ENCODE measurements around the gene BOC.

The BOC gene

GRCh38 chr3:113227146-113227545 lies 15.8 kb downstream of the BOC start:
- DNase-seq = no peak

- DNase-seq = no peak
Measured at GRCh38 chr3:113228498-113229286, 17.3 kb downstream of the BOC start.

GRCh38 chr3:113231391-113231790 lies 20.0 kb downstream of the BOC start:
- no peak for DNase-seq

GRCh38 chr3:113231827-113232253 lies 20.5 kb downstream of the BOC start:
- DNase-seq = no peak

- no peak for DNase-seq
Measured at GRCh38 chr3:113232342-113232741, 21.0 kb downstream of the BOC start.

GRCh38 chr3:113233497-113233896 lies 22.1 kb downstream of the BOC start:
- no peak for DNase-seq

DNA sequence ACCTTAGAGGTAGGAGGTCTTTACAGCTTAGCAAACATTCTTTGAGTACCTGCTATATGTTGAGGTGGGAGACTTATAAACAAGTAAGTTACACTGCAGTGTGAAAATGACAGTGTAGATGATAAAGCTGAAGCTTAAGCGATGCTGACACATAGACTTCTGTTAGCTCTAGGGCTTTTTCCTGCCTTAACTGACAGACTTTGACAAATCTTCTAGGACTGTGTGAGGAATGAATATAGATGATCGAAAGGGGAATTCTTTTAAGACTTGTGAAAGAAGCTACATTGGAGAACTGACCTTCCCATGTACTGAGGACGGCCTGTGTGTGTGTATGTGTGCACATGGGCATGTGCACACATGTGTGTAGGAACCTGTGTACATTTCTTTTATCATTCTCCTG lies 22.7 kb downstream of the BOC start:
- no peak for DNase-seq

- no peak for DNase-seq
Measured at GRCh38 chr3:113234688-113235260, 23.4 kb downstream of the BOC start.

- no peak for DNase-seq
Measured at GRCh38 chr3:113238503-113238902, 27.1 kb downstream of the BOC start.

- no peak for DNase-seq
Measured at GRCh38 chr3:113240841-113241240, 29.5 kb downstream of the BOC start.

DNA sequence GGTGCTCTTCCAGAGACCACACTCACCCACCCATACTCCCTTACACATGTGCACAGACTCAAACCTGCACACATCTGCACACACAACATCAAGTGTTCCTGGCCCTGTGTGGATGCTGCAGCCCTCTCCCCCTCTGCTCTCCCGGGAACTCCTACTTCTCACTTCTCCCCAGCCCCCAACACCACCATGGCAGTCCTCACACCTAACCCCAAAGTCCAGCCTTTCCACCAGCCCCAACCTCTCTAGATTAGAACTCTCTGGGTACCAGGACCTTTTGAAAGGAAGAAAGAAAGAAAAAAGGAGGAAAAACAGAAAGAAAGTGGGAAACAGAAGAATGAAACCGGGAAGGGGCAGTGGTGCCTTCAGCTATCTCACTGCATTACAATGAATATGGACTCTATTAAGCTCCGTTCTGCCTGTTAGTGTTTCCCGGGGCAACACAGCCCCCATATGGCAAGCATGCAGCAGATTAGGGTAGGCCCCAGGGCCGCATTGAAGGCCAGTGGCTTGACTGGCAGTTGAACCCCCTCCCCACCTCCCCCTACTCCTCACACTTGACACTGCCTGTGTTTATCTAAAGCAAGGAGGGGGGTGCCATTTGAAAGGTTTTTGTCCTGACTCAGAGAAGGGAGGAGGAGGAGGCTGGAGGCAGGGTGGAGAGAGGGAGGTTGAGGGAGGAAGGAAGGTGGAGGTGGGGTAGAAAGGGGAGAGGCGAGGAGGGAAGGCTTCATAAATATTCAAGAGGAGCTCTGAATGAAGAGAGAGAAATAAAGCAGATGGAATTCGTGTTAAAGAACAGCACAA lies 30.1 kb downstream of the BOC start:
- DNase-seq = no peak

GRCh38 chr3:113242096-113242581 lies 30.8 kb downstream of the BOC start:
- no peak for DNase-seq

- DNase-seq = no peak
Measured at GRCh38 chr3:113243071-113243470, 31.7 kb downstream of the BOC start.

DNA sequence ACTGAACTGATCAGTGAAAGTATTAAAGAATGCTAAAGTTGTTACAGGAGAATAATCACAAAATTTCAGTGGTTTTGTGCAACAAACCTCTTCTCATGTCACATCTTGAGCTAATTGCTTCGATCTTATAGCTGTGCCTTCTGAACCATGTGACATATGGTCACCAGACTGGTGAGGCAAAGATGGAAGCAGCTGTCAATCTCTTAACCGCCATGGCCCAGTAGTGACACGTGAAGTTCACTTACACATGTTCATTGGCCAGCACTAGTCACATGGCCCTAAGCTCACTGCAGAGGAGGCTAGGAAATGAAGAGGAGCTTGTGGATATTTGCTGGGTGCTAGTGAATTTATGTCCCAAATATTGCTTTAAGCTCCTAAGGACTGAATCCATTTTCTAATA lies 32.5 kb downstream of the BOC start:
- no peak for DNase-seq

- DNase-seq = no peak
Measured at GRCh38 chr3:113245761-113246161, 34.4 kb downstream of the BOC start.

DNA sequence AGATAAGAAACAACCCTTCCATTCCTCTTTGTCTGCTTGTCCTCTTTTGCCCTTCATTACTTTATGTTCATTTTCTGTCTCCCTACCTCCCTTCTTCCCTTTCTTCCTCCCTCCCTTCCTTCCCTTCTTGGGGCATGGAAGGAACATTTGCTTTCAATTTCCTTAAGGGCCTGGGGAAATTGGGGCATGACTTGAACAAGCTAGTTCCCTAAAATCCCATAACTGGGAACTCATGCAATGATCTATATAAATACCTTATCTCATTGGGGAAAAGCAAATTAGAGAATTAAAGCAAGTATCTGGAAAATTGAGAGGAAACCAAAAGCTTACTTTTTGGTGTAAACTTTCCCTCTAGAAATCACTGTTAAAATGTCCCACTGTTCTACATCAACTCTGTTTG lies 35.7 kb downstream of the BOC start:
- no peak for DNase-seq

GRCh38 chr3:113247675-113248458 lies 36.5 kb downstream of the BOC start:
- no peak for DNase-seq

- no peak for DNase-seq
Measured at GRCh38 chr3:113249111-113249510, 37.8 kb downstream of the BOC start.

DNA sequence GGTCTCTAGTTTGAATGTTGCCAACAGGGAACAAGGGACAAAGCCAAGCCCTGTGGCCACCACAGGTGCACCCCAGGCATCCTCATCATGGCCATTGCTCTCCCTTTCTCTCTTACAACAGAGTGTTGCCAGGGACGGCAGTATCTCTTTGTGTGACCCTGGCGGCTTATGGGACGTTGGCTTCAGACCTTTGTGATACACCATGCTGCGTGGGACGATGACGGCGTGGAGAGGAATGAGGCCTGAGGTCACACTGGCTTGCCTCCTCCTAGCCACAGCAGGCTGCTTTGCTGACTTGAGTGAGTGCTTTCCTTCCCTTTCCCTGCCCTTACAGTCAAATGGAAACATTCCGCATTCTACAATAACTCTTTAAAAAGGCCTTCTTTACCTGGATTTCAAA lies 38.2 kb downstream of the BOC start:
- DNase-seq = no peak

DNA sequence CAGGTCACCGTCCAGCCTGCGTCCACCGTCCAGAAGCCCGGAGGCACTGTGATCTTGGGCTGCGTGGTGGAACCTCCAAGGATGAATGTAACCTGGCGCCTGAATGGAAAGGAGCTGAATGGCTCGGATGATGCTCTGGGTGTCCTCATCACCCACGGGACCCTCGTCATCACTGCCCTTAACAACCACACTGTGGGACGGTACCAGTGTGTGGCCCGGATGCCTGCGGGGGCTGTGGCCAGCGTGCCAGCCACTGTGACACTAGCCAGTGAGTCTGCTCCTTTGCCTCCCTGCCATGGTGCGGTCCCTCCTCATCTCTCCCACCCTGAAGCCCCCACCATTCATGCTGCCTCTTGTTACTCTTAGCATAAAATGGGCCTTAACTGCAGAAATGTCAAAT lies 39.2 kb downstream of the BOC start:
- DNase-seq = no peak

GRCh38 chr3:113251817-113252216 lies 40.5 kb downstream of the BOC start:
- DNase-seq = no peak

DNA sequence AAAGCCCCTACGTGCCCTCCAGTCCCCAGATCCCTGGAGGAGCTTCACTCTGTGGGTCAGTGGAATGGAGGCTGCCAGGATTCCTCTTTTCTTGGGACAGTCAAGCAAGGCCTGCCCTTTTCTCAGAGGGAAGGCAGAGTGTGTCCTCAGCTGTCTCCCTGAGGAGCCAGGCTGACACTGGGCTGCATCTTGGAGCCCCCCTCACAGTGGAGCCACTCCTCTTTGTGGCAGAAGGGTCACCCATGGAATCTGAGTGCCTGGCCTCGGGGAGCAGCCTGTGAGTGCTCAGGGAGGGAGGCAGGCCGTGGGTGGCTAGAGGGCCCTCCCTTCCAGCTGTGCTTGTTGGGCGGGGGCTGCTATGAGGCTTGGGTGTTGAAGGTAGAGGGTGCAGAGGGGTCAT lies 41.2 kb downstream of the BOC start:
- DNase-seq = no peak

DNA sequence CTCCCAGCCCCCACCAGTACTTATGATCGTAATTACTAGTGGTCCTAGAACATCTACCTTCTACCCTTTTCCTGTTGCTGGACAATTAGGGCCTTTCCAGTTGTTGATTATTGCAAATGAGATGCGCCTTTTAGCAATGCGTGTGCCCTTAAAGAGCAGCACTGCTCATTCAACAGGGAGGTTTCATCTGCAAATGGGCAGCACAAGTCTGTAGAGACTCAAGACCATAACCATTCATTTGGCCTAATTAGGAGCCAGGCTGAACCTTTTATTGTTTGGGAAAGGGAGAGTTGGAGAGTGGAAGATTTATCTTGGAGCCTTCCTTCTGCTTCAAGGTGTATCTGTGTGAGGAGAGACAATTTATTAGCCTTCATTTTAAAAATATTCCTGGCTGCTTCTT lies 42.3 kb downstream of the BOC start:
- no peak for DNase-seq
